K562 (cell line): ENCODE data around the gene CSRNP2.

Source experiments
- CAMTA2 ChIP-seq: fragments of 250-450 bp; sonication (Bioruptor Pico); conservative IDR thresholded peaks from 2 replicates; pipeline ENCODE4 v1.5.1; 2022
- TAF1 ChIP-seq: IDR thresholded peaks from 2 replicates; pipeline ENCODE4 v1.6.1; 2011; ENCODE audit warnings: mild to moderate bottlenecking, low read length, moderate library complexity; ENCODE audit not compliant: insufficient read depth, control insufficient read depth, severe bottlenecking; ENCODE audit errors: extremely low read depth
- ZBED1 ChIP-seq: IDR thresholded peaks from 2 replicates; pipeline ENCODE4 v1.6.1; 2014
- ZNF133 ChIP-seq: fragments of 250-450 bp; sonication (Bioruptor Pico); IDR thresholded peaks from 2 replicates; pipeline ENCODE4 v1.4.0; 2020; ENCODE audit warnings: mild to moderate bottlenecking
- TF ChIP-seq, protein P1 (sequence below), 3 experiments: IDR thresholded peaks in 2 of 3; conservative IDR thresholded peaks in 1 of 3; 2 replicates each; pipeline ENCODE4 v1.5.1; 2011 to 2012; ENCODE audit warnings: low read length in 3 of 3, mild to moderate bottlenecking in 3 of 3, control low read depth in 2 of 3, improper control_type of control experiment in 1 of 3, inconsistent platforms in 1 of 3, low read depth in 1 of 3, mixed read lengths in 1 of 3, moderate library complexity in 1 of 3; ENCODE audit not compliant: insufficient read depth in 2 of 3

DNA sequence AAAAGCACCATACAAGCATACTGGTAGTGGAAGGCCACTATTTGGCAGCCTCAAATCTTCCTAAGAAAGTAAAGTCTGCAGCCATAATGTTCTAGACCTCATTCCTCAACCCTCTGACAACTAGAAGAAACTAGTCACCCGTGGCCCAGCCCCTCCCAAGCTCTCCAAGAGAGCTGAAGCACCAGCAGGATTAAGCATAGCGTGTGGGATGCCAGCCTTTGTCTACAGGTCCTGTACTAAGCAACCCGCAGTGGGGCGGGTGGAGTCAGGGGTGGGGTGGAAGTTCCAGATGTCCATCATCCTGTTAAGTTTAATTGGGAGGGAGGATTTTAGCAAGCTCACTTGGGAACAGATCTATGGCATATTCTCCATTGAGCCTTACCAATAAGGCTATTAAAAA is 71.4 kb downstream of the CSRNP2 start:
- TF ChIP-seq TAF1 (no peak), ZNF133 (CRISPR knock-in tag) (no peak), CAMTA2 (CRISPR knock-in tag) (no peak), ZBED1 (no peak)
- TF ChIP-seq, protein P1, sequence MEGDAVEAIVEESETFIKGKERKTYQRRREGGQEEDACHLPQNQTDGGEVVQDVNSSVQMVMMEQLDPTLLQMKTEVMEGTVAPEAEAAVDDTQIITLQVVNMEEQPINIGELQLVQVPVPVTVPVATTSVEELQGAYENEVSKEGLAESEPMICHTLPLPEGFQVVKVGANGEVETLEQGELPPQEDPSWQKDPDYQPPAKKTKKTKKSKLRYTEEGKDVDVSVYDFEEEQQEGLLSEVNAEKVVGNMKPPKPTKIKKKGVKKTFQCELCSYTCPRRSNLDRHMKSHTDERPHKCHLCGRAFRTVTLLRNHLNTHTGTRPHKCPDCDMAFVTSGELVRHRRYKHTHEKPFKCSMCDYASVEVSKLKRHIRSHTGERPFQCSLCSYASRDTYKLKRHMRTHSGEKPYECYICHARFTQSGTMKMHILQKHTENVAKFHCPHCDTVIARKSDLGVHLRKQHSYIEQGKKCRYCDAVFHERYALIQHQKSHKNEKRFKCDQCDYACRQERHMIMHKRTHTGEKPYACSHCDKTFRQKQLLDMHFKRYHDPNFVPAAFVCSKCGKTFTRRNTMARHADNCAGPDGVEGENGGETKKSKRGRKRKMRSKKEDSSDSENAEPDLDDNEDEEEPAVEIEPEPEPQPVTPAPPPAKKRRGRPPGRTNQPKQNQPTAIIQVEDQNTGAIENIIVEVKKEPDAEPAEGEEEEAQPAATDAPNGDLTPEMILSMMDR (IDR thresholded peaks at IDR 0.05 in 2 of 3, conservative IDR thresholded peaks at IDR 0.05 in 1 of 3; ENCODE audit: insufficient read depth in 2 of 3, low read depth in 1 of 3, low read length in 3 of 3) = no peak
